Hepatocyte (in vitro differentiated cells): ENCODE measurements around the gene PRPF19.

Source experiments
- CTCF ChIP-seq: fragments of 200-600 bp; sonication (generic); IDR thresholded peaks from 2 replicates; pipeline ENCODE4 v1.5.1; 2016; ENCODE audit warnings: antibody characterized with exemption, mild to moderate bottlenecking; ENCODE audit not compliant: poor library complexity
- EZH2 ChIP-seq: fragments of 200-600 bp; sonication (generic); IDR thresholded peaks from 2 replicates; pipeline ENCODE4 v1.6.1; 2016; ENCODE audit warnings: antibody characterized with exemption, mild to moderate bottlenecking, borderline replicate concordance
- EZH2phosphoT487 ChIP-seq: fragments of 200-600 bp; sonication (generic); IDR thresholded peaks from one replicate; pipeline ENCODE4 v1.6.1; 2018; ENCODE audit warnings: antibody characterized with exemption, mild to moderate bottlenecking, low read depth, moderate library complexity; ENCODE audit not compliant: unreplicated experiment, severe bottlenecking

- TF ChIP-seq CTCF (no peak), EZH2phosphoT487 (no peak), EZH2 (no peak)
Measured at GRCh38 chr11:60841797-60842667, 64.4 kb downstream of the PRPF19 start, which contains the start of gene CCDC86.
